Upper lobe of left lung (tissue), 4 donors: ENCODE results near the gene GRK5.

Experiments used
- EP300 ChIP-seq, 4 donors: sonication (generic); formaldehyde crosslinking; IDR thresholded peaks; one replicate each; pipeline ENCODE4 v1.5.1; 2017; ENCODE audit warnings: antibody characterized with exemption in 4 of 4, control low read depth in 2 of 4
- POLR2A ChIP-seq, 4 donors: fragments of 450-650 bp; IDR thresholded peaks; one replicate each; pipeline ENCODE4 v1.5.1; 2016 to 2017; ENCODE audit warnings: antibody characterized with exemption in 4 of 4, mild to moderate bottlenecking in 2 of 4
- TF ChIP-seq, protein P1 (sequence below), 6 experiments: fragments of 450-650 bp in 4 of 6; fragments of 200-600 bp in 2 of 6; sonication (generic) in 2 of 6; IDR thresholded peaks; one replicate each; pipeline ENCODE4 v1.5.1; 2016 to 2019; ENCODE audit warnings: antibody characterized with exemption in 6 of 6

DNA sequence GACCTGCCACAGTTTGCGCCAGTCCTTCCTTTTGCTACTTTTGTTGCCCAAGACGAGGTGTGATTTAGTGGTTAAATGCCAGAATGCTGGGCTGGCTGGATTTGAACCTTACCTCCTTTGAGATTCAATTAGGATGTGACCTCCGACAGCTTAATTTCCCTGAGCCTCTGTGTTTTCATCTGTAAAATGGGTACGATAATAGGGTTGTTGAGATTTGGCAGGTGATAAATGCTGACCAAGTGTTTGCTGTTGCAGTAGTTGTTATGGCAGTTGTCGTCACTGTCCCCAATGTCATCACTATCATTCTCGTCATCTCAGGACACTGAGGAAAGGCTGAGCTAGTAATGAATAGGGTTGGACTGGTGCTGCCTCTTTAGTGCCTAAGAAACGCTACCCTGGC is 61.1 kb downstream of the GRK5 start:
- TF ChIP-seq, protein P1, sequence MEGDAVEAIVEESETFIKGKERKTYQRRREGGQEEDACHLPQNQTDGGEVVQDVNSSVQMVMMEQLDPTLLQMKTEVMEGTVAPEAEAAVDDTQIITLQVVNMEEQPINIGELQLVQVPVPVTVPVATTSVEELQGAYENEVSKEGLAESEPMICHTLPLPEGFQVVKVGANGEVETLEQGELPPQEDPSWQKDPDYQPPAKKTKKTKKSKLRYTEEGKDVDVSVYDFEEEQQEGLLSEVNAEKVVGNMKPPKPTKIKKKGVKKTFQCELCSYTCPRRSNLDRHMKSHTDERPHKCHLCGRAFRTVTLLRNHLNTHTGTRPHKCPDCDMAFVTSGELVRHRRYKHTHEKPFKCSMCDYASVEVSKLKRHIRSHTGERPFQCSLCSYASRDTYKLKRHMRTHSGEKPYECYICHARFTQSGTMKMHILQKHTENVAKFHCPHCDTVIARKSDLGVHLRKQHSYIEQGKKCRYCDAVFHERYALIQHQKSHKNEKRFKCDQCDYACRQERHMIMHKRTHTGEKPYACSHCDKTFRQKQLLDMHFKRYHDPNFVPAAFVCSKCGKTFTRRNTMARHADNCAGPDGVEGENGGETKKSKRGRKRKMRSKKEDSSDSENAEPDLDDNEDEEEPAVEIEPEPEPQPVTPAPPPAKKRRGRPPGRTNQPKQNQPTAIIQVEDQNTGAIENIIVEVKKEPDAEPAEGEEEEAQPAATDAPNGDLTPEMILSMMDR (IDR thresholded peaks at IDR 0.05) = no peak
- TF ChIP-seq POLR2A (IDR thresholded peaks at IDR 0.05) (no peak), EP300 (IDR thresholded peaks at IDR 0.05) (no peak)
